GM04503 (cell line): ENCODE data around the gene MPZL1.
"Not testable (repeated sequence)": the region's sequence is repeated elsewhere in the genome, so short reads cannot be mapped to it uniquely, and the experiment has no call there.

Experiments used
- DNase-seq: peaks from one replicate; pipeline ENCODE4 v3.0.0-alpha.2; 2012; ENCODE audit warnings: low read depth

The MPZL1 gene

DNA sequence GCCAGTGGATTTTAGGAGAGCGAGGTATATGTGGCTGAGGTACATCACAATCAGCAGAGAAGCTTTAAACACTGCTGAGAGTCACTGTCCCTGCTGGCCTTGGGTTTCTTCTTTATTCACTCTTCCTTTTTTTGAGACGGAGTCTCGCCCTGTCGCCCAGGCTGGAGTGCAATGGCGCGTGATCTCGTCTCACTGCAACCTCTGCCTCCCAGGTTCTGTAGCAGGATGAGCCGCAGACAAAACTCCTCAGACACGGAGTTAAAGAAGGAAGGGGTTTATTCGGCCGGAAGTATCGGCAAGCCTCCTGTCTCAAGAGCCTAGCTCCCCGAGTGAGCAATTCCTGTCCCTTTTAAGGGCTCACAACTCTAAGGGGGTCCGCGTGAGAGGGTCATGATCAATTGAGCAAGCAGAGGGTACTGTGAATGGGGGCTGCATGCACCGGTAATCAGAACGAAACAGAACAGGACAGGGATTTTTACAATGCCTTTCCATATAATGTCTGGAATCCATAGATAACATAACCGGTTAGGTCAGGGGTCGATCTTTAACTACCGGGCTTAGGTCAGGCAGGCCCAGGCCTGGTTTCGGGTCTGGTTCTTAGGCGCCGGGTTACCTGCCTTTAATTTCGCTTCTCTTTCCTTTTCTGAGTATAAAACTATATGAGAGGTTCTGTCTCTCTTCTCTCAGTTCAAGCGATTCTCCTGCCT, 1.9 kb upstream of the MPZL1 start:
- not testable (repeated sequence) for DNase-seq

DNA sequence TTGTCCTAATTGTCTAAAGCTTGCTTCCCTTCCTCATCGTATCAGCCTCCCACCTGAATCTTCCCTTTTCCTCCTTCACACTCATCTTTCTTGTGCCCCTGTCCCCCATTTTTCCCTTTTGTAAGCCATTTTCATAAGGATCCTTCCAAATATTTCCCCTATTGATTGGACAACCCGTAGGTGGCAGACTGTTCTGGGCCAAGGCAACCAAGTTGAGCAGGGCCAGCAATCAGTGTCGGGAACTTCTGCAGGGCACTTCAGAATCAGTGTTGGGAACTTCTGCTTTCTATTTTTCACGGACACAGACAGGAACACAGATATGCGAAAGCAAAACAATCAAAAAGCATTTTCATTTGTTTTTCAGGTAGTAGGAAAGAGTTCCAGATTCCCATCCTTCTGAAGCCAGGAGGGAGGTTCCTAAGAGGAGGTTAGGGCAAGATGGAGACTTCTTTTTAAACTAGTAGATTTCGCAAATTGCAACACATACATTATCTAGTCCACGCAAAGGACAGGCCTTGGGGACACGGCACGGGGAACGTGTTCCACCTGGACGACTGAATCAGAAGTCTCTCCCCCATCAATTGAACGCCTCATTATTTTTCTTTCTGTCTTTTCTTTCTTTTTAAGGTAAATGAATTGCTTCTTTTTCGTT, 691 bp upstream of the MPZL1 start:
- DNase-seq, result no peak

GRCh38 chr1:167722152-167722869, 529 bp downstream of the MPZL1 start:
- DNase-seq, result no peak

GRCh38 chr1:167722870-167723251, 1.1 kb downstream of the MPZL1 start:
- no peak for DNase-seq

GRCh38 chr1:167723707-167724323, 2.0 kb downstream of the MPZL1 start:
- no peak for DNase-seq

DNA sequence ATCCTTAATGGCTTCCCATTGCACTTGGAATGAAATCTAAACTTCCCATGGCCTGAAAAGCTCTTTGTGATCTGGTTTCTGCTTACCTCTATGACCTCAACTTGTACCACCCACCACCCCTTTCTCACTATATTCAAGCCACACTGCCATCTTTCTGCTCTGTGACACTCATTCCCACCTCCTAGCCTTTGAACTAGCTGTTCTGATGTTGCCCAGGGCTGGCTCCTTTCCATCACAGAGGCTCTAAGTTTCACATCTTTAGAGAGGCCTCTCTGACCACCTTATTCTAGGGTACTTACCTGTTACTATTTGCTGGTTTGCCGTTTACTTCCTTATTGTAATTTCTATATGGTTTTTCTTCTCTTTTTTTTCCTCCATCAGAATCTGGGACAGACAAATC, 4.2 kb downstream of the MPZL1 start:
- DNase-seq, result no peak

DNA sequence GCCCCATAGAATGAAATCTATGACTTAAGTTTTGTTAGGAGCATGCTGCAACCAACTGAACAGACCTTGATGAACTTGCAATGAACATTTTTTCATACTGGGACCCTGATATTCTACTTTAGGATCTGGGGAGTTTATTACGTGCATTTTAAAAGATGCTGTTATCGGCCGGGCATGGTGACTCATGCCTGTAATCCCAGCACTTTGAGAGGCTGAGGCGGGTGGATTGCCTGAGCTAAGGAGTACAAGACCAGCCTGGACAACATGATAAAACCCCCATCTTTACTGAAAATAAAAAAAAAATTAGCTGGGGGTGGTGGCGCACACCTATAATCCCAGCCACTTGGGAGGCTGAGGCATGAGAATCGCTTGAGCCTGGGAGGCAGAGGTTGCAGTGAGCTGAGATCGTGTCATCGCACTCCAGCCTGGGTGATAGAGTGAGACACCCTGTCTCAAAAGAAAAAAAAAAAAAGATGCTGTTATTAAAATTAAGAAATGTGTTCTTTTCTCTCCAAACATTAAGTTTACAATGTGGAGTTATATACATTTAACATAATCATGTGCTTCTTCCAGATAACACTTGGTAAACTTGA, 7.1 kb downstream of the MPZL1 start:
- DNase-seq, result no peak

DNA sequence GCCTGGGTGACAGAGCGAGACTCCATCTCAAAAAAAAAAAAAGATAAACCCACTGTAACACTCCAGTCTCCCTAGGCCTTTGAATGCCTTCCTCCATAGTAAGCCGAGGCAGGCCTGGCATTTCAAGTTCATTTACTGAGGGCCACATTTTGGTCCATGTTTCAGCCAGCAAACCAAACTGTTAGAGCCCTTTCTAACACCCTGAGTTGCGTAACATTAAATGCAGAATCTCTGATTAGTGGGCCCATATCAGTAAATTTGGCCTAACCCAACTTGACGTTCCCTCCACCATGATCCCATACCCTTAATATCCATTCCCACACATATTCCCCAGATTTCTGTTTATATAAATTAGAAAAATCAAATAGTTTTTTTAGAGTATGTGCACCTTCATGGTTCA, 12.4 kb downstream of the MPZL1 start:
- DNase-seq, result no peak

DNA sequence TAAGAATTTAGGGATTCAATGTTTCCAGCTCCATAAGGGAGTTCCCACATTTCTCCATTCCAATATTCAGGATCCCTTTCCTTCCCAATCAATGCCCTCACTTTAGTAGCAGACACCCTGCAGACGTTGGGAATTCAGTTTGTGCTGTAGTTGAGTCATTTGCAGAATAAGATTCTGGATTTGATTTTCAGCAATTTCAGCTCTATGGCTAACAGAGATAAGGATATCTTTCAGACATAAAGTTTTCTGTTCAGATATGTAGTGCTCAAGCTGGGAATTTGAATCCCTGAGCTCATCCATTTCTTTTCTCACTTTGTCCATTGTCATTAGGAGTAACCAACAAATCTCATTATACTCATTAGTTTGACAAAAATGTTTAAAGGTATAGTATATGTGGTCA, 13.1 kb downstream of the MPZL1 start:
- DNase-seq, result no peak

GRCh38 chr1:167737169-167737568, 15.4 kb downstream of the MPZL1 start:
- DNase-seq, result no peak

DNA sequence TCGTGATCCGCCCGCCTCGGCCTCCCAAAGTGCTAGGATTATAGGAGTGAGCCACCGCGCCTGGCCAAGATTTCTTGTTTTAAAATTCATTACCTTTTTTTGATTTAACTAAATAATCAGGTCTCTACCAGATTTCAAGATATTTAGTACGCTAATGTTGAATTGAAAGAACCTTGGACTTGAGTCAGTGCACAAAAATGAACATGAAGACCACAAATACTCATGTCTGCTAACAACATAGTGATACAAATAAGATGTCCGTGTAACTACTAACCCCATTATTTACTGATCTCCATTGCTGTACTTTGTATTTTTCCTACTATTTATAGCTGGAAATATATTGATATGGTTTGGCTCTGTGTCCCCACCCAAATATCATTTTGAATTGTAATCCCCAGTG, 16.4 kb downstream of the MPZL1 start:
- DNase-seq, result no peak

- no peak for DNase-seq
Measured at GRCh38 chr1:167739752-167740151, 18.0 kb downstream of the MPZL1 start.

- not testable (repeated sequence) for DNase-seq
Measured at GRCh38 chr1:167741103-167741502, 19.3 kb downstream of the MPZL1 start.

DNA sequence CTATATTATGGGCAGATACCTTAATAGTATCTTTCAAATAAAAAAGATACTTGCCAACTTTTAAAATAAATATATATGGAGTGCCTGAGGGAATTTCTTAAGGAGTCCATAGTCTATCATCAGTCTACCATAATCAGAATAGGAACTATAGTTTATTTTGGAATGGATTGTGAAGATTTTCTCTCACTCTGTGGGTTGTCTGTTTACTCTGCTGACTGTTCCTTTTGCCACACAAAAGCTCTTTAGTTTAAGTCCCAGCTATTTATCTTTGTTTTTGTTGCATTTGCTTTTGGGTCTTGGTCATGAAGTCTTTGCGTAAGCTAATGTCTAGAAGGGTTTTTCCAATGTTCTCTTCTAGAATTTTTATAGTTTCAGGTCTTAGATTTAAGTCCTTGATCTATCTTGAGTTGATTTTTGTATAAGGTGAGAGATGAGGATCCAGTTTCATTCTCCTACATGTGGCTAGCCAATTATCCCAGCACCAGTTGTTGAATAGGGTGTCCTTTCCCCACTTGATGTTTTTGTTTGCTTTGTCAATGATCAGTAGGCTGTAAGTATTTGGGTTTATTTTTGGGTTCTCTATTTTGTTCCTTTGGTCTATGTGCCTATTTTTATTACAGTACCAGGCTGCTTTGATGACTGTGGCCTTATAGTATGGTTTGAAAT, 20.7 kb downstream of the MPZL1 start:
- not testable (repeated sequence) for DNase-seq

- DNase-seq, result no peak
Measured at GRCh38 chr1:167744901-167745300, 23.1 kb downstream of the MPZL1 start.

GRCh38 chr1:167746013-167746672, 24.4 kb downstream of the MPZL1 start:
- no peak for DNase-seq

DNA sequence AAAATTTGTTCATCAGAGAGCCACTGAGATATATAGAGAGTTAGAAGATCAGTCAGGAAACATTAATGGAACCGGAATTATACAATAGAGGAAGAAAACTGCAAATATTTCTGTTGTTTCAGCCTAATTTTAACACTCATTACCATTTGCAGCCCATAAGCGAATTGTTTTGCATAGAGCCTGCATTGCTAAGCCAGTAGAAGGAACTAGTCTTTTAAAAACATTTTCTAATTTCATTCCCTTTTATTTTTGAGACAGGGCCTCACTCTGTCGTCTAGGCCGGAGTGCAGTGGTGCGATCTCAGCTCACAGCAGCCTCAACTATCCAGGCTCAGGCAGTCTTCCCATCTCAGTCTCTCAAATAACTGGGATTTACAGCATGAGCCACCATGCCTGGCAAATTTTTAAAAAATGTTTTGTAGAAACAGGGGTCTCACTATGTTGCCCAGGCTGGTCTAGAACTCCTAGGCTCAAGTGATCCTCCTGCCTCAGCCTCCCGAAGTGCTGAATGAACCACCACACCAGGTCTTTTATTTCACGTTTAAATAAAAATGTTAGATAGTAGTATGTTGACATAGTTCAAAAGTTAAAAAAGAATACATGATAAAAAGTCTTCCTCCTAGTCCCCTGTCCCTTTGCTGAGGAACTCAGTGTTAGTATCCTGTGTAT, 25.3 kb downstream of the MPZL1 start:
- DNase-seq, result no peak

DNA sequence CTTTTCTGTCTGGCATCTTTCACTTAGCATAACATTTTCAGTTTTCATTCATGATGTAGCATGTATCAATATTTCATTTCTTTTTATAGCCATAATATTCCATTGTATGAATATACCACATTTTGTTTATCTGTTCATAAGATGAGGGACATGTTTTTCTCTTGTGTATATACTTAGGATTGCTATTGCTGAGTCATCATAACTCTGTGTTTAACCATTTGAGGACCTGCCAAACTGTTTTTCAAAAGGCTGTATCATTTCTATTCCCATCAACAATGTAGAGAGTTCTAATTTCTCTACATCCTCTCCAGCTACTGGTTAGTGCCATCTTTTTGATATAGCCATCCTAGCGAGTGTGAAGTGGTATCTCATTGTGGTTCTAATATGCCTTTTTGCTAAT, 26.2 kb downstream of the MPZL1 start:
- DNase-seq, result no peak

DNA sequence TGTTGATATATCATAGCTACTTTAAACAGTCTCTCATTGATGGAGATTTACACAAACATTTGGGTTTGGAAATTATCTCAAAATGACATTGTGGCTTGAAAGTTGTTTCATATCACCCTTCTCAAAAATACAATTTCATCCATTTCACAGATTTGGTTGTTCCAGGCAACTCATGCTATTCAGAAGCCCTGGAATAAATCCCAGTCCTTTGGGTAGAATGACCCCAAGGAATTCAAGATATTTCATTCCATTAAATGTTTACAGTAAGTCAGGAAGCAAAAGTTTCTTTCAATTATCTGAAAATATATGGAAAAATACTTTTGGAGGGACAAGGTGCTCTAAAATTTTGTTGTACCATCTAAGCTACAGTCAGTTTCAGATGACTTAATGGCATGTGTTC, 27.1 kb downstream of the MPZL1 start:
- DNase-seq, result no peak

DNA sequence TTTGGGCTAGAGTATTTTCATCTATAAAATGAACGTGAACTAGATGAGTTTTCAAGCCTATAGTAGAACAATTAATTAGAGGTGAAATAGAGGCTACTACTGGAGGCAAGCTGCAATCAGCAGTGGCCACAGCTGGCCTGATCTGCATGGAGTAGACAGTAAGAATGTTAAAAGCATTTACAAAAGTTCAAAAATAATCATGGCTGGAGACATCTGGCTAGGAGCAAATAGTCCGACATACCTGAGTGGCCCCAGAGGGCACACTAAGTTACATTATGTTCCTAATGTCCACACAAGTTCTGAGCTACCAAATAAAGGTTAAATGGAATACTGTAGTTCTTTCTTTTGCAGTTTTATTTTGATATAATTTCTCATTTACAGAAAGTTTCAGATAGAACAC, 28.0 kb downstream of the MPZL1 start:
- DNase-seq, result no peak

DNA sequence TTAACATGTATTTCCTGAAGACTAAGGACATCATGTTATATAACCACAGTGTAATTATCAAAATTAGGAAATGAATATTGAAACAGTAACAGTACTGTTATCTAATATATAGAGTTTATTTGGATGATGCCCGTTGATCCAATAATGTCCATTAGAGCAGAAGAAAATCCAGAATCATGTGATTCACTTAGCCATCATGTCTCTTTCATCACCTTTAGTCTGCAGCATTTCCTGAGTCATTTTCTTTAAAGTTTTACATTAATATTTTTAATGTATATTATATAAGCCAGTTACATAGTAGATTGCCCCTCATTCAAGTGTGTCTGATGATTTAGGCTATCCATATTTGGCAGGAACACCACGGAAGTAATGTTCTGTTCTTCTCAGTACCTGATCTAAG, 28.9 kb downstream of the MPZL1 start:
- no peak for DNase-seq
